K562 (cell line): ENCODE data around the gene EPB41L4B. TPM values are rescaled to one million over a fixed set of nuclear protein-coding genes. Genes with fewer than 3 reads are reported as not detected.

Experiments
- ARNT ChIP-seq, 2 experiments: fragments of 450-650 bp; IDR thresholded peaks; 2 replicates each; pipeline ENCODE4 v1.6.1; 2016; ENCODE audit warnings: mild to moderate bottlenecking in 1 of 2
- CCAR2 ChIP-seq: fragments of 200-400 bp; formaldehyde crosslinking; IDR thresholded peaks from 2 replicates; pipeline ENCODE4 v1.6.1; 2017; ENCODE audit warnings: mild to moderate bottlenecking, low read depth, low read length
- CCNT2 ChIP-seq: IDR thresholded peaks from 2 replicates; pipeline ENCODE4 v1.6.1; 2011; ENCODE audit warnings: borderline replicate concordance, low read depth, mild to moderate bottlenecking, moderate library complexity, mixed read lengths, low read length; ENCODE audit not compliant: insufficient read length; ENCODE audit errors: extremely low read depth
- ILK ChIP-seq: fragments of 450-650 bp; IDR thresholded peaks from 2 replicates; pipeline ENCODE4 v1.6.1; 2016; ENCODE audit warnings: missing genetic modification characterization, low read depth, mild to moderate bottlenecking, missing compliant biosample characterization, moderate library complexity, borderline replicate concordance
- LEF1 ChIP-seq: fragments of 450-650 bp; IDR thresholded peaks from 2 replicates; pipeline ENCODE4 v1.6.1; 2016; ENCODE audit warnings: mild to moderate bottlenecking
- MCM7 ChIP-seq, 2 experiments: fragments of 450-650 bp; IDR thresholded peaks; 2 replicates each; pipeline ENCODE4 v1.6.1; 2016 to 2018
- SMARCA5 ChIP-seq: fragments of 450-650 bp; IDR thresholded peaks from 2 replicates; pipeline ENCODE4 v1.6.1; 2016
- STAG1 ChIP-seq: sonication (generic); formaldehyde crosslinking; IDR thresholded peaks from 2 replicates; pipeline ENCODE4 v1.5.0; 2020; ENCODE audit warnings: missing genetic modification reagents, borderline replicate concordance
- TGIF2 ChIP-seq: sonication (generic); formaldehyde crosslinking; IDR thresholded peaks from 2 replicates; pipeline ENCODE4 v1.8.1; 2022; ENCODE audit warnings: mild to moderate bottlenecking, missing genetic modification reagents, moderate library complexity
- ZKSCAN8 ChIP-seq: fragments of 200-800 bp; sonication (Bioruptor generic); IDR thresholded peaks from 2 replicates; pipeline ENCODE4 v1.6.1; 2016; ENCODE audit warnings: missing genetic modification characterization, missing compliant biosample characterization
- ZNF644 ChIP-seq: fragments of 200-800 bp; sonication (Bioruptor generic); IDR thresholded peaks from 2 replicates; pipeline ENCODE4 v1.6.1; 2016; ENCODE audit warnings: low read depth, missing genetic modification characterization, missing compliant biosample characterization
- polyA plus RNA-seq, 8 experiments: library from polyadenylated mRNA; depleted of rRNA in 4 of 8; stranded (reverse) in 5 of 8; unstranded in 3 of 8; fragments of >200 nt; fragmentation: Nextera tagmentation in 2 of 8; fragmentation: Illumina TruSeq in 1 of 8; extraction: Ambion mirVana in 2 of 8; extraction: Trizol in 1 of 8; gene quantifications; 2 replicates each; pipeline versions ENCODE4 v1.2.1 to v1.2.3, GENCODE V29; 2011 to 2014; ENCODE audit warnings: inconsistent platforms in 1 of 8, missing spikeins in 1 of 8
- total RNA-seq, 7 experiments: library from RNA; depleted of rRNA in 6 of 7; stranded (reverse); fragments of >200 nt in 6 of 7; fragmentation: Illumina TruSeq in 2 of 7; extraction: Trizol in 2 of 7; gene quantifications; 2 replicates each; pipeline versions ENCODE4 v1.2.1 to v1.2.3, GENCODE V29; 2011 to 2021; ENCODE audit warnings: low replicate concordance in 1 of 7
- TF ChIP-seq, protein P1 (sequence below): fragments of 200-800 bp; sonication (Bioruptor generic); IDR thresholded peaks from 2 replicates; pipeline ENCODE4 v1.6.1; 2016; ENCODE audit warnings: missing genetic modification characterization, missing compliant biosample characterization
- TF ChIP-seq, protein P2 (sequence below): fragments of 250-450 bp; sonication (Bioruptor Pico); IDR thresholded peaks from 2 replicates; pipeline ENCODE4 v1.8.0; 2021; ENCODE audit warnings: moderate library complexity, mild to moderate bottlenecking, inconsistent platforms
- TF ChIP-seq, protein P3 (sequence below): fragments of 450-650 bp; IDR thresholded peaks from 2 replicates; pipeline ENCODE4 v1.6.1; 2018; ENCODE audit not compliant: partially characterized antibody
- TF ChIP-seq, protein P4 (sequence below): fragments of 450-650 bp; formaldehyde crosslinking; IDR thresholded peaks from 2 replicates; pipeline ENCODE4 v1.4.0; 2022; ENCODE audit warnings: missing genetic modification characterization
- TF ChIP-seq, protein P5 (sequence below): fragments of 450-650 bp; formaldehyde crosslinking; IDR thresholded peaks from 2 replicates; pipeline ENCODE4 v1.4.0; 2020; ENCODE audit warnings: mild to moderate bottlenecking, mixed read lengths

Gene EPB41L4B
- total and polyA plus RNA-seq, 9 of the 15 experiments (the other 6 are each of a cell fraction or from before 2014, with no cell fraction given): 0.09 to 0.38 (median 0.21) TPM

DNA sequence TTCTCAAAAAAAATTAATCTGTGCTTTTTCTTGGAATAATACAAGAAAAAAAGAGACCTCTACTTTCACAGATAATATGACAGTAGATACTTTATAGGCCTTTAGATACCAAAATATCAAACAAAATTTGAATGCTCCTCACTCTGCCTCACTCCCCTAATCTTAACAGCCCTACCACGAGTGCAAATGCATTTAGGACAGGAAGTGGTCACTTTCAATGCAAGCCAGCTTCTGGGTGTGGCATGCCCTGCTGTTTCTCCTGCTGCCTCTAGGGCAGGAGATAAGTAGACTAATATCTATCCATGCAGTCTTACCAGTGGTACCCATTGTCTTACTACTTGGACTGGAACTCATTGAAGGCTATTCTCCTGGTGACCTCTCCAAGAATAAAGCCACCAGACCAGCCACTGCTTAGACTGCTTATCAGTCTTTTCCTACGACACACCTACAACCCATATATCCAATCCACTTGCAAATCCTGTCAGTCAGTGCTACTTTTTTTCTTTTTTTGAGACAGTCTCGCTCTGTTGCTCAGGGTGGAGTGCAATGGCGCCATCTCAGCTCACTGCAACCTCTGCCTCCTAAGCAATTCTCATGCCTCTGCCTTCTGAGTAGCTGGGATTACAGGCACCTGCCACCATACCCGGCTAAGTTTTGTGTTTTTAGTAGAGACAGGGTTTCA, 176.8 kb downstream of the EPB41L4B start (continued):
- TF ChIP-seq, protein P1, sequence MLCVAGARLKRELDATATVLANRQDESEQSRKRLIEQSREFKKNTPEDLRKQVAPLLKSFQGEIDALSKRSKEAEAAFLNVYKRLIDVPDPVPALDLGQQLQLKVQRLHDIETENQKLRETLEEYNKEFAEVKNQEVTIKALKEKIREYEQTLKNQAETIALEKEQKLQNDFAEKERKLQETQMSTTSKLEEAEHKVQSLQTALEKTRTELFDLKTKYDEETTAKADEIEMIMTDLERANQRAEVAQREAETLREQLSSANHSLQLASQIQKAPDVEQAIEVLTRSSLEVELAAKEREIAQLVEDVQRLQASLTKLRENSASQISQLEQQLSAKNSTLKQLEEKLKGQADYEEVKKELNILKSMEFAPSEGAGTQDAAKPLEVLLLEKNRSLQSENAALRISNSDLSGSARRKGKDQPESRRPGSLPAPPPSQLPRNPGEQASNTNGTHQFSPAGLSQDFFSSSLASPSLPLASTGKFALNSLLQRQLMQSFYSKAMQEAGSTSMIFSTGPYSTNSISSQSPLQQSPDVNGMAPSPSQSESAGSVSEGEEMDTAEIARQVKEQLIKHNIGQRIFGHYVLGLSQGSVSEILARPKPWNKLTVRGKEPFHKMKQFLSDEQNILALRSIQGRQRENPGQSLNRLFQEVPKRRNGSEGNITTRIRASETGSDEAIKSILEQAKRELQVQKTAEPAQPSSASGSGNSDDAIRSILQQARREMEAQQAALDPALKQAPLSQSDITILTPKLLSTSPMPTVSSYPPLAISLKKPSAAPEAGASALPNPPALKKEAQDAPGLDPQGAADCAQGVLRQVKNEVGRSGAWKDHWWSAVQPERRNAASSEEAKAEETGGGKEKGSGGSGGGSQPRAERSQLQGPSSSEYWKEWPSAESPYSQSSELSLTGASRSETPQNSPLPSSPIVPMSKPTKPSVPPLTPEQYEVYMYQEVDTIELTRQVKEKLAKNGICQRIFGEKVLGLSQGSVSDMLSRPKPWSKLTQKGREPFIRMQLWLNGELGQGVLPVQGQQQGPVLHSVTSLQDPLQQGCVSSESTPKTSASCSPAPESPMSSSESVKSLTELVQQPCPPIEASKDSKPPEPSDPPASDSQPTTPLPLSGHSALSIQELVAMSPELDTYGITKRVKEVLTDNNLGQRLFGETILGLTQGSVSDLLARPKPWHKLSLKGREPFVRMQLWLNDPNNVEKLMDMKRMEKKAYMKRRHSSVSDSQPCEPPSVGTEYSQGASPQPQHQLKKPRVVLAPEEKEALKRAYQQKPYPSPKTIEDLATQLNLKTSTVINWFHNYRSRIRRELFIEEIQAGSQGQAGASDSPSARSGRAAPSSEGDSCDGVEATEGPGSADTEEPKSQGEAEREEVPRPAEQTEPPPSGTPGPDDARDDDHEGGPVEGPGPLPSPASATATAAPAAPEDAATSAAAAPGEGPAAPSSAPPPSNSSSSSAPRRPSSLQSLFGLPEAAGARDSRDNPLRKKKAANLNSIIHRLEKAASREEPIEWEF (CRISPR knock-in tag): no peak
- TF ChIP-seq, protein P2, sequence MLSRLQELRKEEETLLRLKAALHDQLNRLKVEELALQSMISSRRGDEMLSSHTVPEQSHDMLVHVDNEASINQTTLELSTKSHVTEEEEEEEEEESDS: no peak
- peak; percentile 60 for TF ChIP-seq LEF1
- TF ChIP-seq ARNT (IDR thresholded peaks at IDR 0.05): no peak
- TF ChIP-seq TGIF2: no peak
- TF ChIP-seq ZNF644 (tag): no peak
- peak; percentile 51; the same call in 1 of the 2 replicates for TF ChIP-seq SMARCA5
- TF ChIP-seq, protein P3, sequence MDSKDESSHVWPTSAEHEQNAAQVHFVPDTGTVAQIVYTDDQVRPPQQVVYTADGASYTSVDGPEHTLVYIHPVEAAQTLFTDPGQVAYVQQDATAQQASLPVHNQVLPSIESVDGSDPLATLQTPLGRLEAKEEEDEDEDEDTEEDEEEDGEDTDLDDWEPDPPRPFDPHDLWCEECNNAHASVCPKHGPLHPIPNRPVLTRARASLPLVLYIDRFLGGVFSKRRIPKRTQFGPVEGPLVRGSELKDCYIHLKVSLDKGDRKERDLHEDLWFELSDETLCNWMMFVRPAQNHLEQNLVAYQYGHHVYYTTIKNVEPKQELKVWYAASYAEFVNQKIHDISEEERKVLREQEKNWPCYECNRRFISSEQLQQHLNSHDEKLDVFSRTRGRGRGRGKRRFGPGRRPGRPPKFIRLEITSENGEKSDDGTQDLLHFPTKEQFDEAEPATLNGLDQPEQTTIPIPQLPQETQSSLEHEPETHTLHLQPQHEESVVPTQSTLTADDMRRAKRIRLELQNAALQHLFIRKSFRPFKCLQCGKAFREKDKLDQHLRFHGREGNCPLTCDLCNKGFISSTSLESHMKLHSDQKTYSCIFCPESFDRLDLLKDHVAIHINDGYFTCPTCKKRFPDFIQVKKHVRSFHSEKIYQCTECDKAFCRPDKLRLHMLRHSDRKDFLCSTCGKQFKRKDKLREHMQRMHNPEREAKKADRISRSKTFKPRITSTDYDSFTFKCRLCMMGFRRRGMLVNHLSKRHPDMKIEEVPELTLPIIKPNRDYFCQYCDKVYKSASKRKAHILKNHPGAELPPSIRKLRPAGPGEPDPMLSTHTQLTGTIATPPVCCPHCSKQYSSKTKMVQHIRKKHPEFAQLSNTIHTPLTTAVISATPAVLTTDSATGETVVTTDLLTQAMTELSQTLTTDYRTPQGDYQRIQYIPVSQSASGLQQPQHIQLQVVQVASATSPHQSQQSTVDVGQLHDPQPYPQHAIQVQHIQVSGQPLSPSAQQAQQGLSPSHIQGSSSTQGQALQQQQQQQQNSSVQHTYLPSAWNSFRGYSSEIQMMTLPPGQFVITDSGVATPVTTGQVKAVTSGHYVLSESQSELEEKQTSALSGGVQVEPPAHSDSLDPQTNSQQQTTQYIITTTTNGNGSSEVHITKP: no peak
- TF ChIP-seq ZKSCAN8 (CRISPR knock-in tag): no peak
- no peak for TF ChIP-seq ILK (tag)
- no peak for TF ChIP-seq CCAR2
- no peak for TF ChIP-seq CCNT2
- 0 out of 4 replicates have a peak, but pooled peaks of 1 of the 2 experiments have one; percentile 13 for TF ChIP-seq MCM7 (IDR thresholded peaks at IDR 0.05)
- TF ChIP-seq, protein P4, sequence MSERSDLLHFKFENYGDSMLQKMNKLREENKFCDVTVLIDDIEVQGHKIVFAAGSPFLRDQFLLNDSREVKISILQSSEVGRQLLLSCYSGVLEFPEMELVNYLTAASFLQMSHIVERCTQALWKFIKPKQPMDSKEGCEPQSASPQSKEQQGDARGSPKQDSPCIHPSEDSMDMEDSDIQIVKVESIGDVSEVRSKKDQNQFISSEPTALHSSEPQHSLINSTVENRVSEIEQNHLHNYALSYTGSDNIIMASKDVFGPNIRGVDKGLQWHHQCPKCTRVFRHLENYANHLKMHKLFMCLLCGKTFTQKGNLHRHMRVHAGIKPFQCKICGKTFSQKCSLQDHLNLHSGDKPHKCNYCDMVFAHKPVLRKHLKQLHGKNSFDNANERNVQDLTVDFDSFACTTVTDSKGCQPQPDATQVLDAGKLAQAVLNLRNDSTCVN (CRISPR knock-in tag): no peak
- no peak for TF ChIP-seq STAG1 (CRISPR knock-in tag)
- TF ChIP-seq, protein P5, sequence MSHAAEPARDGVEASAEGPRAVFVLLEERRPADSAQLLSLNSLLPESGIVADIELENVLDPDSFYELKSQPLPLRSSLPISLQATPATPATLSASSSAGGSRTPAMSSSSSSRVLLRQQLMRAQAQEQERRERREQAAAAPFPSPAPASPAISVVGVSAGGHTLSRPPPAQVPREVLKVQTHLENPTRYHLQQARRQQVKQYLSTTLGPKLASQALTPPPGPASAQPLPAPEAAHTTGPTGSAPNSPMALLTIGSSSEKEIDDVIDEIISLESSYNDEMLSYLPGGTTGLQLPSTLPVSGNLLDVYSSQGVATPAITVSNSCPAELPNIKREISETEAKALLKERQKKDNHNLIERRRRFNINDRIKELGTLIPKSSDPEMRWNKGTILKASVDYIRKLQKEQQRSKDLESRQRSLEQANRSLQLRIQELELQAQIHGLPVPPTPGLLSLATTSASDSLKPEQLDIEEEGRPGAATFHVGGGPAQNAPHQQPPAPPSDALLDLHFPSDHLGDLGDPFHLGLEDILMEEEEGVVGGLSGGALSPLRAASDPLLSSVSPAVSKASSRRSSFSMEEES (CRISPR knock-in tag): no peak
